GM12873 (cell line): ENCODE data around the gene CD34.

Source experiments
- TF ChIP-seq, protein P1 (sequence below): IDR thresholded peaks from 2 replicates; pipeline ENCODE4 v1.5.1; 2012; ENCODE audit warnings: low read depth, mild to moderate bottlenecking, moderate library complexity, low read length, control low read depth; ENCODE audit not compliant: insufficient read depth; ENCODE audit errors: missing control alignments

The CD34 gene

DNA sequence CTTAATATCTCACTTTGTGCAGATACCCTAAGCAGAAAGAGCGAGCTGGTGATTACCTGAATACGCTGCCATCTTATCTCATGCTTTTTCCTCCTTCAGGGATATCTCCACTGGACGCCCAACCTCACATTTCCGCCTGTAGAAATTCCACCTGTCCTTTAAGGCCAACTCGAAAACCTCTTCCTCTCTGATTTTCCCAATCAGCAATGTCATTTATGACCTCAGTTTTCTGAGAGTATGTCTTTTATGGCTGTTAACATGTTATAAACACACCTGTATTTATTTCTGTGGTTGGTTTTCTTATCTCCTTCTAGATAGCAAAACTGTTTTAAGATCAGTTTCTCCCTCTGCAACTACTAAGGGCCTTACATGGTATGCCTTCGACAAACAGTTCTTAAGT is 41.1 kb downstream of the CD34 start:
- TF ChIP-seq, protein P1, sequence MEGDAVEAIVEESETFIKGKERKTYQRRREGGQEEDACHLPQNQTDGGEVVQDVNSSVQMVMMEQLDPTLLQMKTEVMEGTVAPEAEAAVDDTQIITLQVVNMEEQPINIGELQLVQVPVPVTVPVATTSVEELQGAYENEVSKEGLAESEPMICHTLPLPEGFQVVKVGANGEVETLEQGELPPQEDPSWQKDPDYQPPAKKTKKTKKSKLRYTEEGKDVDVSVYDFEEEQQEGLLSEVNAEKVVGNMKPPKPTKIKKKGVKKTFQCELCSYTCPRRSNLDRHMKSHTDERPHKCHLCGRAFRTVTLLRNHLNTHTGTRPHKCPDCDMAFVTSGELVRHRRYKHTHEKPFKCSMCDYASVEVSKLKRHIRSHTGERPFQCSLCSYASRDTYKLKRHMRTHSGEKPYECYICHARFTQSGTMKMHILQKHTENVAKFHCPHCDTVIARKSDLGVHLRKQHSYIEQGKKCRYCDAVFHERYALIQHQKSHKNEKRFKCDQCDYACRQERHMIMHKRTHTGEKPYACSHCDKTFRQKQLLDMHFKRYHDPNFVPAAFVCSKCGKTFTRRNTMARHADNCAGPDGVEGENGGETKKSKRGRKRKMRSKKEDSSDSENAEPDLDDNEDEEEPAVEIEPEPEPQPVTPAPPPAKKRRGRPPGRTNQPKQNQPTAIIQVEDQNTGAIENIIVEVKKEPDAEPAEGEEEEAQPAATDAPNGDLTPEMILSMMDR: no peak

DNA sequence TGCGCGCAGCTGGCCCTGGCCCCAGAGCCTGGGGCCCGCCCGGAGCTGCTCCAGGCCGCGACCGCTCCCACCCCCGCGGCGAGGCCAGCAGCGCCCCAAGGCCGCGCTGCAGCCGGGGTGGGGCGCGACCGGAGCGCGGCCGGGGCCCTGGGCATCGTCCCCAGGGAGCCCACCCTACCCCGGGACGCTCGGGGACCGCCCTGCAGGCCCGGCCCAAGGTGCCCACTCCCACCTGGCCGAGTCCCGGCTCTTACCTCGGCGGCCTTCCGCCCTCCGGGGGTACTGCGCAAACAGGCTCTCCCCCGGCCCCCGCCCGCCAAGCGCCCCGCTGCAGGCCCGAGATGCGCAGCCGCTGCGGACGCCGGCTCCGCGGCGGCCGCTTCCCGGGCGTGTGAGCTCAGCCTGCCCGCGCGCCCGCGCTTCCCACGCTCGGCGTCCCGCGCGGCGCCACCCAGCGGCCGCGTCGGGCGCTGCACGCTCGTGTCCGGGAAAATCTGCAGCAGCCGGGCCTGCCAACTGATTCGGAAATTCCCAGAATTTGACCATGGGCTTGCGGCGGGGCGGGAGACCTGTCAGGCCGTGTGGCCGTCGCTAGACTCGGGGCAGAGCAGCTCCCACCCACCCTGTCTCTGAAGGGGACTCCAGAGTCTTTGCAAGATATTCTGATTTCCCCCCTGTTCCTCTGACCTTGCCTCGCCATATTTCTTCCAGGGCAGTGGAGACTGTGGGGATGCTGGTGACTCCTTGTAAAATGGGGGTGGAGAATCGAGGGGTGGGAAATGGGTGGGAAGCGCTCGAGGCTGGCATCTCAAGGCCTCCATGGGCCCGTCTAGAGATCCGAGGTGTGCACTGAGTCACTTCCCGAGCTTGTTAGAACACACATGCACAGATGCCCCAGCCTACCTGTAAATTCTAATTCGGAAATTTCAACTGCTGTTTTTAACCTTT is 41.9 kb downstream of the CD34 start:
- TF ChIP-seq, protein P1: peak; percentile 74

DNA sequence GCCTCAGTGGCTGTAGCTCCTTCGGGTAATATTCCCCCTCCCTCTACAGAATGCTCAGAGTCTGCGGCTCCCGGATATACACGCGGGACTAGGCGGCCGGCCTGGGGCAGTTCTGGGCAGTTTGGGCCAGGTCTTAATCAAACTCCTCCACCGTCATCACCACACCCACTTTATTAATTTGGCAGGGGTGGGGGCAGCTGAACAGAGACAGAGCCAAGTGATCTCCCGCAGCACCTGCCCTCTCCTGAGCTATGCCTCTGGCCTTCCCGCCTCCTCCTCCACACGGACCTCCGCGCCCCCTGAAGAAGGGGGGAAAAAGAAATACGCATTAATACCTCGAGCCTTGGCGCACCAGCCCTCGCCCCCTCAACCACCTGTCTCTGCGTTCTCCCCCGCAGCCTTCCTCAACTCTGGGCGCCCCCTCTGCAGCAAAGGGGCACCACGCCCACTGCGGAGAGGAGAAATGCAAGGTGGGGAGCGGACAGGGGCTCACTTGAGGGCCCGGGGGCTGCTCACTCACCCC is 42.6 kb downstream of the CD34 start:
- TF ChIP-seq, protein P1: no peak

DNA sequence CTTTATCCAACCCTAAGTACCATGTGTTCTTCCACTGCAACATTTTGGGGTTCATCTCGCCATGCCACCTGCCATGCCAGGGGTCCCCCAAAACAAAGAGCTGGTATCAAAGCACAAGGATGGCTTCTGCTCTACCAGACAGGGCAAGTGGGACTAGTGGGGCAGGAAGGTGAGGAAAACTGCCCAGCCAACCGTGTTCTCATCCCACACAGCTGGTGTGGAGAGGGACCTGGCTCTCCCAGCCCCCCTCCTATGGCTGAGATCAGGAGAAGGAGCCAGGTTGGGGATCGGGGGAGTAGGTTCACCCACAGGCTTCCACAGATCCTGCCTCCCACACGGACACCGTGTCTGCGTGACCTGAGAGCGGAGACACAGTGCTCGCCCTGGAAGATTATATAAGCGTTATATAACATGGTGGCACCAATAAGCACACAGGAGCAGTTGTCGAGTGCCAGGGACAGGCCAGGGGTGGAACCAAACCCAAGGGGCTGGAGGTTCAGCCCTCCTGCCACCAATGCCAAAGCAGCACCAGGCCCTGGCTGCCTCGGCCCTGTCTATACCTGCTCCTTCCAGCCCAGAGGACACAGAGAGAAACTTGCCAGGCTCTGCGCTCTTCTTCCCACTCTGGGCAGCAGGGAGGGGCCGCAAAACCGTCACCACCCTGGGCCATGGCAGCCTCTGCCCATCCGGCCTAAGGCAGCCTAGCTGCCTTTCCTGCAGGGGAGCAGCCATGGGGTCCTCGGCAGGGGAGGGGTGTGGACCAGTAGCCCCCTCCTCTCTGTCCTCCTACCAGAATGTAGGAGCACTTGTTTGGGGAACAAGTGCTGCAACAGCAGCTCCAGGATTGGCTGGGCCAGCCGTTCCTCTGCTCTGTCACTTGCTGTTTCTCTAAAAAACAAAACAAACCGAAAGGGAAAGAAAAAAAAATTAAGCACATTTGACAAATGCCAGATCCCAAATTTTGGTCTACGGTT is 43.5 kb downstream of the CD34 start:
- TF ChIP-seq, protein P1: no peak

DNA sequence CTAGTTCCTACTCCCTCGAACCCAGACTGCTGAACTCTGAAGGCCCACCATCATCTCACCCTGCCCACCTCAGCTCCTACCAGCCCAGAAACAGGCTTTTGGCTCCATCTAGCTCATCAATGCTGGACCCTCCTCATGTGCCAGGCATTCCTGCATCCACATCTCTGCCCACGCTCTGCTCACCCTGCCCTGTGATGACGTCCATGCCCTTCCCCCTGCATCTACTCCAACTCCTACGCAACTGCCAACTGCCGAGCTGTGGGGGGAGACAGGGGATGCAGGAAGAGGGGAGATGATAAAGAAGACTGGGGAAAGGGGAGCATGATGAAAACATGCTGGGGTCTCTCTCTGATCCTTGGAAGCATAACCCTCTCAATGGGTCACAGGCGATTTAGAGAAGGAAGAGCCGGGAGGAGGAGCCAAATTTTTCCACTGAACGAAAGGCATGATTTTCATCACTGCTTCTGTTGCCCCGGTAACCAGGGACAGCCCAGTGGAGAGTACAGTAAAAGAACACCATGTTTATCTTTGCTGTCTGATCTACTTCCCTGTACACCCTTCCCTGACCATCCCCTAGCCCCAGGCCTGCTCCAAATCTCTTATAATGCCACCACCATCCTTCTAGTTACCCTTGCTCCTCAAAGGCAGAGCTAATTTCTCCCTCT is 44.3 kb downstream of the CD34 start:
- TF ChIP-seq, protein P1: no peak

DNA sequence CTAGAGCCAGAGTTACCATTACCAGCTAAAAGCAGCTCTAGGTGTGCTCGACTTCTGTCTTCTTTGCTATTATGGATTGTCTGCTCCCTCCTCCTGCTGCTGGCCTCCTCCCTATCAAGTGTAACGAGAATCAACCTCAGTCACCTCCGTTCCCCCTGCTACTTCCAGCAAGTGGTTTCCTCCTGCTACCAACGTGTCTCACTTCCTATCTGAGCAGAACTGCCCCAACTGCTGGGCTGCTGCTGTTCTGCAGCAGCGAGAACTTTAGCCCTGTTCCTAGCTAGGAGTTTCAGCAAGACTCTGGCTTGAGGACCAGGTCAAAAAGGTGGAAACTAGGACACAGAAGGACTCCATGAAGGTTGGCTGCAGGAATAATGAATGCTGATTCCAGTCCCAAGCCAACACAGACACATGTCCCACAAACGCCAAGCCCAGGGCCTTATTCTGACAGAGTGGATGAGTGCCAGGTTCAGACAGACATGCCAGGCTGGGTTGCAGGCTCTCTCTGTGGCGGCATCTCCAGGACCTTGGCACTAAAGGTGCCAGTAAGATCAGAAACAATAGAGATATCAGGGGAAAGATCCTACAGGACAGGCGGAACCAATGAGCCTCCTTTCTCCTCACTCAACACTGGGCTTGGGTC is 46.9 kb downstream of the CD34 start:
- TF ChIP-seq, protein P1: peak; percentile 38
